NCI-H1694 (cell line): Measurements from ENCODE around the gene ZCCHC24.

Experiments
- DNase-seq: peaks from one replicate; lab custom pipeline; 2025; lab: John Stamatoyannopoulos, UW

Gene ZCCHC24

GRCh38 chr10:79445977-79446757 is 743 bp upstream of the ZCCHC24 start:
- DNase-seq, result peak; percentile 44

GRCh38 chr10:79444199-79445119 is 965 bp downstream of the ZCCHC24 start:
- DNase-seq, result no peak

GRCh38 chr10:79443338-79444198 is 1.9 kb downstream of the ZCCHC24 start:
- DNase-seq, result no peak

GRCh38 chr10:79442171-79443040 is 3.0 kb downstream of the ZCCHC24 start:
- DNase-seq, result no peak

- DNase-seq, result no peak
Observed at GRCh38 chr10:79441433-79441832, 4.0 kb downstream of the ZCCHC24 start.

GRCh38 chr10:79440281-79440680 is 5.1 kb downstream of the ZCCHC24 start:
- no peak for DNase-seq

GRCh38 chr10:79438699-79439085 is 6.7 kb downstream of the ZCCHC24 start:
- no peak for DNase-seq

- no peak for DNase-seq
Observed at GRCh38 chr10:79438021-79438698, 7.3 kb downstream of the ZCCHC24 start.

GRCh38 chr10:79437111-79437814 is 8.2 kb downstream of the ZCCHC24 start:
- no peak for DNase-seq

- no peak for DNase-seq
Observed at GRCh38 chr10:79436850-79437103, 8.6 kb downstream of the ZCCHC24 start.

- DNase-seq, result no peak
Observed at GRCh38 chr10:79436066-79436849, 9.2 kb downstream of the ZCCHC24 start.

- no peak for DNase-seq
Observed at GRCh38 chr10:79435271-79436065, 10.0 kb downstream of the ZCCHC24 start.

GRCh38 chr10:79434821-79435251 is 10.6 kb downstream of the ZCCHC24 start:
- DNase-seq, result no peak

- DNase-seq, result no peak
Observed at GRCh38 chr10:79434223-79434687, 11.2 kb downstream of the ZCCHC24 start.

- DNase-seq, result no peak
Observed at GRCh38 chr10:79433324-79434222, 11.9 kb downstream of the ZCCHC24 start.

- no peak for DNase-seq
Observed at GRCh38 chr10:79431891-79432831, 13.3 kb downstream of the ZCCHC24 start.
